H1 (cell line): Measurements from ENCODE around the gene LY6G5B. TPM values are rescaled to one million over a fixed set of nuclear protein-coding genes. Genes with fewer than 3 reads are reported as not detected.

Experiments
- CTCF ChIA-PET: fragments of 300-600 bp; sonication (Branson Sonifier 250); formaldehyde crosslinking; loops from one replicate; lab custom pipeline; 2021; ENCODE audit not compliant: partially characterized antibody; lab: Charles Lee
- POLR2A ChIA-PET: fragments of 300-600 bp; sonication (Branson Sonifier 250); formaldehyde crosslinking; loops from one replicate; lab custom pipeline; 2021; ENCODE audit warnings: inconsistent platforms; ENCODE audit not compliant: partially characterized antibody; lab: Charles Lee
- DNase-seq, 2 experiments: peaks; one replicate each; pipeline versions ENCODE4 v3.0.0 to v3.0.0-alpha.2; 2010 to 2022; ENCODE audit warnings: low spot score in 2 of 2, low read depth in 1 of 2, mixed read lengths in 1 of 2
- FAIRE-seq: peaks from 2 replicates; lab custom pipeline; 2011; peaks lifted over from hg19 to GRCh38; lab: Jason Lieb, UNC
- H2AFZ ChIP-seq: 2 replicates; pipeline ENCODE4 v1.8.1; 2012; ENCODE audit warnings: low read length, inconsistent platforms
- H2AK5ac ChIP-seq: 2 replicates; pipeline ENCODE4 v1.6.1; 2013; ENCODE audit warnings: low read depth, low read length
- H2BK120ac ChIP-seq: replicated peaks from 2 replicates; pipeline ENCODE3; 2013; ENCODE audit warnings: low read depth, low read length, inconsistent platforms
- H2BK12ac ChIP-seq: 2 replicates; pipeline ENCODE4 v1.6.1; 2013; ENCODE audit warnings: low read depth, low read length
- H2BK15ac ChIP-seq: 2 replicates; pipeline ENCODE4 v1.6.1; 2013; ENCODE audit warnings: low read length
- H2BK20ac ChIP-seq: 2 replicates; pipeline ENCODE4 v1.6.1; 2013; ENCODE audit warnings: low read length
- H2BK5ac ChIP-seq: 2 replicates; pipeline ENCODE4 v1.6.1; 2013; ENCODE audit warnings: low read depth, low read length
- H3K14ac ChIP-seq: 2 replicates; pipeline ENCODE4 v1.6.1; 2013; ENCODE audit warnings: inconsistent platforms; ENCODE audit not compliant: insufficient read length
- H3K18ac ChIP-seq: 2 replicates; pipeline ENCODE4 v1.6.1; 2013; ENCODE audit warnings: low read length; ENCODE audit errors: extremely low read depth
- H3K23ac ChIP-seq: 2 replicates; pipeline ENCODE4 v1.6.1; 2013; ENCODE audit warnings: inconsistent platforms; ENCODE audit not compliant: insufficient read length
- H3K23me2 ChIP-seq: 2 replicates; pipeline ENCODE4 v1.6.1; 2013; ENCODE audit warnings: low read depth, low read length
- H3K27ac ChIP-seq: 2 replicates; pipeline ENCODE4 v1.6.1; 2011; ENCODE audit warnings: low read depth, low read length, inconsistent platforms
- H3K27me3 ChIP-seq, 4 experiments: replicated peaks in 1 of 4; 1 replicate in 1 of 4; 2 replicates in 3 of 4; pipeline versions ENCODE4 v1.6.1 to v1.8.1; 2011 to 2013; ENCODE audit warnings: low read length in 3 of 4, mild to moderate bottlenecking in 3 of 4, inconsistent platforms in 2 of 4, mixed read lengths in 2 of 4, moderate library complexity in 1 of 4; ENCODE audit not compliant: control insufficient read depth in 3 of 4, insufficient read depth in 3 of 4; ENCODE audit errors: extremely low read depth in 1 of 4
- H3K36me3 ChIP-seq, 4 experiments: 2 replicates each; pipeline versions ENCODE4 v1.6.1 to v1.8.1; 2011 to 2013; ENCODE audit warnings: mild to moderate bottlenecking in 4 of 4, low read length in 3 of 4, moderate library complexity in 2 of 4, control low read depth in 1 of 4, inconsistent platforms in 1 of 4; ENCODE audit not compliant: insufficient read depth in 4 of 4, control insufficient read depth in 2 of 4
- H3K4ac ChIP-seq: replicated peaks from 2 replicates; pipeline ENCODE3; 2013; ENCODE audit warnings: low read length, low read depth, mixed read lengths, inconsistent platforms; ENCODE audit not compliant: insufficient read length
- H3K4me1 ChIP-seq, 4 experiments: replicated peaks in 1 of 4; 1 replicate in 1 of 4; 2 replicates in 3 of 4; pipeline versions ENCODE4 v1.6.1 to v1.8.1; 2011 to 2013; ENCODE audit warnings: low read length in 3 of 4, inconsistent platforms in 2 of 4, mixed read lengths in 1 of 4; ENCODE audit not compliant: insufficient read depth in 4 of 4, control insufficient read depth in 3 of 4
- H3K4me2 ChIP-seq, 2 experiments: 2 replicates each; pipeline versions ENCODE4 v1.6.1 to v1.8.1; 2011 to 2013; ENCODE audit warnings: low read depth in 2 of 2, low read length in 2 of 2, control low read depth in 1 of 2, inconsistent platforms in 1 of 2, mild to moderate bottlenecking in 1 of 2; ENCODE audit not compliant: insufficient read depth in 1 of 2
- H3K4me3 ChIP-seq, 4 experiments: fragments of 200-600, 300-600 bp in 1 of 4; sonication (generic), shearing (Covaris generic), sonication (Bioruptor Twin) in 1 of 4; 2 replicates each; pipeline versions ENCODE4 v1.5.1 to v1.8.1; 2011 to 2016; ENCODE audit warnings: low read length in 4 of 4, low read depth in 3 of 4, control low read depth in 2 of 4, inconsistent platforms in 2 of 4, mild to moderate bottlenecking in 2 of 4, mixed read lengths in 1 of 4, moderate library complexity in 1 of 4; ENCODE audit not compliant: insufficient read depth in 2 of 4; ENCODE audit errors: extremely low read depth in 1 of 4
- H3K56ac ChIP-seq: replicated peaks from 2 replicates; pipeline ENCODE3; 2013; ENCODE audit warnings: low read depth, mild to moderate bottlenecking, mixed read lengths, low read length, inconsistent platforms; ENCODE audit not compliant: insufficient read length
- H3K79me1 ChIP-seq: 2 replicates; pipeline ENCODE4 v1.6.1; 2013; ENCODE audit warnings: low read depth, low read length, control low read depth
- H3K79me2 ChIP-seq, 2 experiments: 2 replicates each; pipeline versions ENCODE4 v1.6.1 to v1.8.1; 2012 to 2013; ENCODE audit warnings: low read length in 2 of 2, mild to moderate bottlenecking in 2 of 2, inconsistent platforms in 1 of 2; ENCODE audit not compliant: insufficient read depth in 2 of 2, control insufficient read depth in 1 of 2
- H3K9ac ChIP-seq, 4 experiments: replicated peaks in 1 of 4; 1 replicate in 1 of 4; 2 replicates in 3 of 4; pipeline versions ENCODE4 v1.6.1 to v1.8.1; 2011 to 2013; ENCODE audit warnings: low read depth in 3 of 4, low read length in 3 of 4, control low read depth in 2 of 4, mild to moderate bottlenecking in 2 of 4, moderate library complexity in 2 of 4, inconsistent platforms in 1 of 4; ENCODE audit errors: extremely low read depth in 1 of 4
- H3K9me3 ChIP-seq, 2 experiments: 2 replicates each; pipeline versions ENCODE4 v1.6.1 to v1.8.1; 2012 to 2013; ENCODE audit warnings: mild to moderate bottlenecking in 2 of 2, moderate library complexity in 2 of 2, control low read depth in 1 of 2, inconsistent platforms in 1 of 2, low read depth in 1 of 2, low read length in 1 of 2, mixed read lengths in 1 of 2; ENCODE audit not compliant: insufficient read depth in 2 of 2
- H4K20me1 ChIP-seq, 2 experiments: replicated peaks in 1 of 2; 2 replicates each; pipeline versions ENCODE3 to v1.8.1; 2011 to 2013; ENCODE audit warnings: inconsistent platforms in 2 of 2, low read length in 2 of 2, mild to moderate bottlenecking in 1 of 2; ENCODE audit not compliant: insufficient read depth in 2 of 2, control insufficient read depth in 1 of 2
- H4K5ac ChIP-seq: 2 replicates; pipeline ENCODE4 v1.6.1; 2013; ENCODE audit warnings: low read length, low read depth, mixed read lengths, inconsistent platforms; ENCODE audit not compliant: insufficient read length
- H4K8ac ChIP-seq: 2 replicates; pipeline ENCODE4 v1.8.0; 2013; ENCODE audit warnings: mild to moderate bottlenecking, moderate library complexity, low read length, inconsistent platforms; ENCODE audit not compliant: insufficient read depth; ENCODE audit errors: extremely low read depth
- H4K91ac ChIP-seq: replicated peaks from 2 replicates; pipeline ENCODE3; 2013; ENCODE audit warnings: low read length, mixed read lengths, inconsistent platforms; ENCODE audit not compliant: insufficient read length
- BCL11A ChIP-seq, 2 experiments: IDR thresholded peaks; one replicate each; pipeline ENCODE4 v1.6.1; 2011; ENCODE audit warnings: low read depth in 2 of 2, low read length in 2 of 2, mild to moderate bottlenecking in 2 of 2
- BRCA1 ChIP-seq: IDR thresholded peaks from 2 replicates; pipeline ENCODE4 v1.6.1; 2012; ENCODE audit warnings: low read depth, low read length, improper control_type of control experiment
- JUND ChIP-seq: IDR thresholded peaks from 2 replicates; pipeline ENCODE4 v1.6.1; 2011; ENCODE audit warnings: mild to moderate bottlenecking, improper control_type of control experiment, low read length
- KDM4A ChIP-seq: IDR thresholded peaks from one replicate; pipeline ENCODE4 v1.7.1; 2012; ENCODE audit warnings: low read depth, mild to moderate bottlenecking, moderate library complexity, low read length, inconsistent platforms; ENCODE audit not compliant: severe bottlenecking
- KDM5A ChIP-seq: fragments of 200-600 bp; IDR thresholded peaks from 2 replicates; pipeline ENCODE4 v1.7.1; 2012; ENCODE audit warnings: mild to moderate bottlenecking, low read length, inconsistent platforms, mixed read lengths
- RAD21 ChIP-seq, 2 experiments: IDR thresholded peaks in 1 of 2; conservative IDR thresholded peaks in 1 of 2; 2 replicates each; pipeline ENCODE4 v1.6.1; 2011; ENCODE audit warnings: low read depth in 2 of 2, low read length in 2 of 2, improper control_type of control experiment in 1 of 2, inconsistent platforms in 1 of 2, mild to moderate bottlenecking in 1 of 2, moderate library complexity in 1 of 2
- RNF2 ChIP-seq: fragments of 200-900, 300-1000 bp; sonication (generic); IDR thresholded peaks from 2 replicates; pipeline ENCODE4 v1.7.1; 2016; ENCODE audit warnings: borderline replicate concordance, low read depth, mild to moderate bottlenecking, antibody characterized with exemption, low read length; ENCODE audit not compliant: poor library complexity, severe bottlenecking; ENCODE audit errors: missing control alignments
- SP2 ChIP-seq: IDR thresholded peaks from 2 replicates; pipeline ENCODE4 v1.6.1; 2012; ENCODE audit warnings: mild to moderate bottlenecking, low read length, inconsistent platforms
- TAF7 ChIP-seq: optimal IDR thresholded peaks from 2 replicates; pipeline ENCODE3; 2011; ENCODE audit warnings: low read depth, mild to moderate bottlenecking, inconsistent platforms, low read length, moderate library complexity, borderline replicate concordance
- WGBS, 2 experiments: shearing (Covaris generic) in 1 of 2; methylation state at CpG; one replicate each; pipeline versions ENCODE4 v1.1.6 to v1.1.7; 2013 to 2015; ENCODE audit warnings: low lambda C conversion rate in 2 of 2, mixed read lengths in 2 of 2, inconsistent platforms in 1 of 2, low coverage in 1 of 2, missing lambda C conversion rate in 1 of 2; ENCODE audit not compliant: insufficient replicate concordance in 2 of 2, insufficient coverage in 1 of 2, insufficient read length in 1 of 2; ENCODE audit errors: extremely low coverage in 1 of 2, missing lambda C conversion rate in 1 of 2; 5-methylcytosine and 5-hydroxymethylcytosine counted together
- polyA plus RNA-seq, 7 experiments: library from polyadenylated mRNA; depleted of rRNA in 3 of 7; stranded (reverse) in 5 of 7; unstranded in 2 of 7; fragments of >200 nt in 5 of 7; fragments of 200-250 nt in 2 of 7; gene quantifications; 1 replicate in 5 of 7; 2 replicates in 1 of 7; 4 replicates in 1 of 7; pipeline versions ENCODE4 v1.2.1 to v1.2.3, GENCODE V29; 2011 to 2013; ENCODE audit warnings: missing spikeins in 2 of 7, mixed read lengths in 2 of 7
- total RNA-seq: library from RNA; stranded (reverse); fragmentation: NEBNext Ultra II Directional; extraction: Animal tissue kit (Norgen Biotek cat#: 25700); gene quantifications from 2 replicates; pipeline ENCODE4 v1.2.1, GENCODE V29; 2021

The LY6G5B gene
- total and polyA plus RNA-seq, 2 of the 8 experiments (the other 6 are each of a cell fraction or from before 2014, with no cell fraction given): 10.6 to 12.6 TPM

- Histone ChIP-seq H4K20me1 (no peaks in the 10 kb centered on the region), H3K4me1 (peaks cover 11 to 32% (median 27%) of the 10 kb centered on the region in 4 experiments), H3K4ac (peak within 1 kb of the TSS; percentile 19), H2BK15ac (peak within 1 kb of the TSS; percentile 95; the same call in 1 of the 2 replicates), H3K79me2 (no peaks in the 10 kb centered on the region), H3K18ac (peak within 1 kb of the TSS; percentile 81), H2AFZ (peak within 1 kb of the TSS; percentile 94), H4K8ac (peak within 1 kb of the TSS; percentile 70; the same call in 1 of the 2 replicates), H2BK120ac (no peak within 1 kb of the TSS), H3K9ac (no peak within 1 kb of the TSS), H3K23me2 (peaks cover 3% of the 10 kb centered on the region; the same call in 1 of the 2 replicates), H3K4me3 (peak within 1 kb of the TSS in 1 of 4 experiments; percentile 15; a peak in 3 of 8 replicates), H3K56ac (no peak within 1 kb of the TSS), H4K5ac (peak within 1 kb of the TSS; percentile 38), H3K27ac (0 out of 2 replicates have a peak within 1 kb of the TSS, but pooled peaks have one; percentile 0), H3K79me1 (no peaks in the 10 kb centered on the region), H4K91ac (peak within 1 kb of the TSS; percentile 44), H3K4me2 (peak within 1 kb of the TSS; percentile 51 to 52; a peak in 3 of 4 replicates), H2AK5ac (no peak within 1 kb of the TSS), H2BK5ac (peak within 1 kb of the TSS; percentile 55; the same call in 1 of the 2 replicates), H3K36me3 (no peaks in the 10 kb centered on the region), H3K14ac (no peak within 1 kb of the TSS), H3K27me3 (no peaks in the 10 kb centered on the region; a peak in 1 of 7 replicates), H3K23ac (no peak within 1 kb of the TSS), H2BK12ac (no peak within 1 kb of the TSS), H2BK20ac (peak within 1 kb of the TSS; percentile 80; the same call in 1 of the 2 replicates), H3K9me3 (no peaks in the 10 kb centered on the region)
- FAIRE-seq: no peak
- no peak for TF ChIP-seq BCL11A (IDR thresholded peaks at IDR 0.05; ENCODE audit: low read depth in 2 of 2, low read length in 2 of 2)
- no peak for TF ChIP-seq RNF2
- no peak for TF ChIP-seq RAD21 (IDR thresholded peaks at IDR 0.05 in 1 of 2, conservative IDR thresholded peaks at IDR 0.05 in 1 of 2; ENCODE audit: low read depth in 2 of 2, low read length in 2 of 2)
- no peak for TF ChIP-seq KDM5A
- no peak for TF ChIP-seq BRCA1
- no peak for TF ChIP-seq KDM4A
- no peak for TF ChIP-seq SP2
- no peak for TF ChIP-seq JUND
- TF ChIP-seq TAF7: no peak
- no peak for DNase-seq
- ChIA-PET POLR2A (interaction anchor here (0.5 to 4.7 kb wide), 16 partner anchors 9 to 158 kb away, joined by 3 to 36 read pairs (median 4); partner anchors contain the start of genes ABHD16A, C6orf47, CSNK2B and DDAH2), CTCF (interaction anchor here (0.5 to 5.7 kb wide), 19 partner anchors 8 to 1840 kb away, joined by 3 to 39 read pairs (median 4); partner anchors contain the start of genes BAG6, C6orf47, DDAH2 and LSM2)
- WGBS, 2 experiments: 81% methylated on average over 15 of the region's 16 CpGs; no CpG with 5 or more reads in 1 of the 2 experiments
These were observed 45.5 kb downstream of the LY6G5B start, which contains the start of gene LY6G6D for GRCh38 chr6:31715022-31715958. Gene LY6G6D, plus strand, starts transcription at chr6:31715348. Its CDS starts 8 bp downstream, at chr6:31715356.
